H7 (cell line): ENCODE results near the gene SCG2. TPM values are rescaled to one million over a fixed set of nuclear protein-coding genes. Genes with fewer than 3 reads are reported as not detected.

Experiments used
- DNase-seq: peaks from one replicate; pipeline ENCODE4 v3.0.0; 2012
- H3K27me3 ChIP-seq: 2 replicates; pipeline ENCODE4 v1.6.0; 2011; ENCODE audit warnings: mild to moderate bottlenecking, low read length; ENCODE audit not compliant: control insufficient read depth, insufficient read depth
- H3K36me3 ChIP-seq: replicated peaks from 2 replicates; pipeline ENCODE4 v1.5.1; 2011; ENCODE audit warnings: low read length; ENCODE audit not compliant: control insufficient read depth, insufficient read depth
- H3K4me3 ChIP-seq: 2 replicates; pipeline ENCODE4 v1.5.1; 2011; ENCODE audit warnings: low read depth, mild to moderate bottlenecking, control low read depth, low read length, moderate library complexity; ENCODE audit not compliant: insufficient read depth
- total RNA-seq: library from RNA; depleted of rRNA; stranded (reverse); fragments of >200 nt; shearing (Covaris generic); gene quantifications from 2 replicates; pipeline ENCODE4 v1.2.3, GENCODE V29; 2014; rRNA removed

Gene SCG2, protein sequence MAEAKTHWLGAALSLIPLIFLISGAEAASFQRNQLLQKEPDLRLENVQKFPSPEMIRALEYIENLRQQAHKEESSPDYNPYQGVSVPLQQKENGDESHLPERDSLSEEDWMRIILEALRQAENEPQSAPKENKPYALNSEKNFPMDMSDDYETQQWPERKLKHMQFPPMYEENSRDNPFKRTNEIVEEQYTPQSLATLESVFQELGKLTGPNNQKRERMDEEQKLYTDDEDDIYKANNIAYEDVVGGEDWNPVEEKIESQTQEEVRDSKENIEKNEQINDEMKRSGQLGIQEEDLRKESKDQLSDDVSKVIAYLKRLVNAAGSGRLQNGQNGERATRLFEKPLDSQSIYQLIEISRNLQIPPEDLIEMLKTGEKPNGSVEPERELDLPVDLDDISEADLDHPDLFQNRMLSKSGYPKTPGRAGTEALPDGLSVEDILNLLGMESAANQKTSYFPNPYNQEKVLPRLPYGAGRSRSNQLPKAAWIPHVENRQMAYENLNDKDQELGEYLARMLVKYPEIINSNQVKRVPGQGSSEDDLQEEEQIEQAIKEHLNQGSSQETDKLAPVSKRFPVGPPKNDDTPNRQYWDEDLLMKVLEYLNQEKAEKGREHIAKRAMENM
- total RNA-seq, result 2.5 and 3.4 TPM in 2 replicates

DNA sequence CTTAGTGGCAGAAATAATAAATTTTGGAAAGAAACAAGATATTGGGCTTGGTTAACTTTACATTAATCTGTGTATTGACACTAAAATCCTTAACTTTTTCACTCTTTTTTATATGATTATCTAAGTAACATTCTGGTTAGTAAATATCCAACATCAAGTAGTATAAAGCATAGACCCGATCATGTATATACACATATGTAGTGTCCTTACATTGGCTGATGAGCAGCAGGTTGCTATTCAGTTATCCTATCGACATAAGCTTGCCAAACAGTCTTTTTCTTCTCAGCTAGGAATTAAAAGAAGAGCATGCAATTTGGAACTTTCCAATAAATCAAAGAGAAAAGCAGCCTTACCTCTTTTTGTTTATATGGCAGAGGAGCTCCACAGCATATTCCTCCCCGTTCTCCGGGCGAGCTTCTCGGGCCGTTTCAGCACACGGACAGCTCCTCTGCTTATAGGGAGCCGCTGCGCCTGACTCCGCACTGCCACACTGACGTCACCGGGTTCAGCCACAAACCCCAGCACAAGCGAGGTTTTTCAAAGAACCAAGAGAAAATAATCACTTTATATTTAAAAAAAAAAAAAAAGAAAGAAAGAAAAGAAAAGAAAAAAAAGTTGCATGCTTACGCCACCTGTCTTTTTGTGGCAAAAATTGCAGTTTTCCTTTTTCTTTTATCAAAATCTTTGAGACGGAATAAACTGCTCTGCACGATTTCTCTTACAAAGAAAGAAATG is at the start of gene SCG2:
Gene SCG2, minus strand, starts transcription at position 430 of the 735 bp plus-strand sequence. CDS start 3,079 bp downstream, outside the sequence.
- Histone ChIP-seq H3K4me3 (no peak within 1 kb of the TSS), H3K36me3 (no peaks in the 10 kb centered on the region), H3K27me3 (no peaks in the 10 kb centered on the region)
- peak; percentile 78 for DNase-seq

DNA sequence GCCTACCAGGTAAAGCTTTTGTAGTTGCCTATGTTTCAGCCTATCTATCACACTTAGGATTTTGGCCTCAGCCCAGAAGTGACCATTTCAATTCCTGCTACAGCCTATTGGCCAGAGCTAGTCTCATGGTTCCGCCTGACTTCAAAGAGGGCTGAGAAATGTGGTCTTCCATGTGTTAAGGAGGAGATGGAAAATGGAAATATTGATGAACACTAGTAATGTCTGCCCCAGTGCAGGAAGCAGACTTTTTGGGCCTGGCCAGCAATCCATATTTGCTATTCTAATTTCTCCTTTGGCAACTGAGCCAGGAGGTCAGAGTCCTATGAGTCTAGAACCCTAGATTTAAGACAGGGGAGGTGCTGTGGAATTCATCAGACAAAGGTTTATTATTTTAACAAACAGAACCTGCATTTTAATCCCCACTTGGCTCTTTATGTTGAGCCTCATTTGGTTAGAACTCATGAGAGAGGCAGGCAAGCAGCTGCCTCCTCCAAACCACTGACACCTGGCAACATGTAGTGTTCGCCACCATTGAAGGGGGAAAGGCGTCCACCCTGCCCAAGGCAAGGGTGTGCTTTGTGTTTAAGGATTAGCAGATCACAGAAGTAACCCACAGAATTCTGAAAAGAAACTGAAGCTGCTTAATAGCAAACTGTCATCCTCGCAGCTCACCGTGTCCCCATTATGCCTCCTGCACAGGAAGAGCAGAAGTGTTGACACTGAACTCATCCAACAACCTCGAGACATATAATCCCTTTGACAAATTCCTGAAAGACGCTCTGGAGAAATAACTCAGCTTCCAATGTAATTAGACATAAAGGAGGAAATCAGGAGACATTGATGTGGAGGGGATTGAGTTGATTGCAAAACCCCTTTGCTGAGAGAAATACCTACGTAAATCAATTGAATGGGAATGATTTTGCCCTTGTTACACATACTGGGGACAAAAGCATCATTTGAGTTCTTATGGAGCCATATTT is 47.7 kb upstream of the SCG2 start:
- Histone ChIP-seq H3K36me3 (no peaks in the 10 kb centered on the region), H3K4me3 (no peak overlapping the region), H3K27me3 (no peaks in the 10 kb centered on the region)
- DNase-seq, result no peak

DNA sequence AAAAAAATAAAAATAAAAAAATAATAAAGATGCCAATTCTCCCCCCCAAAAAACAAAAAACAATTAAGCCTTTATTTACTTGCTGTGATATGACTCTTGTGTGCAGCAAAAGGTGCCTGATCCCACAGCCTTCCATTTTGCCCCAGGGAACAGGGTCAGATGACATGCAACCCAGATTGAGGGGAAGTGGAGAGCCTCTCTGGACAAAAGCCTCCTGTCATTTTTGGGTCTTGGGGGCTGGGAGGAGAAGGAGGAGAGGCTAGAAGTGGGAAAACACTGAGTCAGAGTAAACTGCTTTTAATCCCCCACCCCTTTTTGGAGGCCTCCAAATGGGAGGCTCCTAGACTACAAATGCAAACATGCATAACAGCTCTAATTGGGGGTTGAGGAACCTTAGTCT is 46.6 kb upstream of the SCG2 start:
- no peak for DNase-seq
- no peak overlapping the region for H3K4me3 ChIP-seq
- no peaks in the 10 kb centered on the region for H3K27me3 ChIP-seq
- no peaks in the 10 kb centered on the region for H3K36me3 ChIP-seq

DNA sequence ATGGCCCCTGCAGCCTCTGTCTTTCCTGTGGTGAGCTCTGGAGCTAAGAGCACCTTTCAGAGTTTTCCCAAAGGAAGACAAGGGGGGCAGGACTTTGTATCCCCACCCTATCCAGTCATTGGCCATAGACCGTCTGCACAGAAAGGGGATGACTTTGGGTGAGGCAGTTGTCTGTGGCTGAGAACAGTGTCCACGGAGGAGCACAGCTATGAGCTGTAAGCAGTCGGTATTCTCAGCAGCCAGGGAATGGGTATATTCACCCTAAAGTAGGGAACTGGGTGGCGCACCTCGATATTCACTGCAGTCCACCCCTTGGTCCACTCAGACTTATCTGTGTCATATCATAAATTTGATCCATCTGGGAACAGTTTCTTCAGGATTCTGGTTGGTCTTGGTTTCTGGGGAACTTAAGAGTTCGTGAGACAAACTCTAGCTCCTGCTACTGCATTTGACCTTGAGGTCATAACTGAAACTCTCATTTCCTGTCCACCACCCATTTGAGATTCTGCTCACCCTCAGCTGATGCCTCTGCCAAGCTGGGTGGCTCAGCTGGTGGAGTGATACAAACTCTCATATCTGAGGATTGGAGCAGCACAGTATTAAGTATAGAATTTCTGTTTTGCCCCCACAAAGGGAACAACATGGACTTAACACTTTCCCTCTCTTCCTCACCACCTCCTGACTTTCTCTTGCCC is 45.2 kb upstream of the SCG2 start:
- Histone ChIP-seq H3K4me3 (no peak overlapping the region), H3K27me3 (no peaks in the 10 kb centered on the region), H3K36me3 (no peaks in the 10 kb centered on the region)
- no peak for DNase-seq

DNA sequence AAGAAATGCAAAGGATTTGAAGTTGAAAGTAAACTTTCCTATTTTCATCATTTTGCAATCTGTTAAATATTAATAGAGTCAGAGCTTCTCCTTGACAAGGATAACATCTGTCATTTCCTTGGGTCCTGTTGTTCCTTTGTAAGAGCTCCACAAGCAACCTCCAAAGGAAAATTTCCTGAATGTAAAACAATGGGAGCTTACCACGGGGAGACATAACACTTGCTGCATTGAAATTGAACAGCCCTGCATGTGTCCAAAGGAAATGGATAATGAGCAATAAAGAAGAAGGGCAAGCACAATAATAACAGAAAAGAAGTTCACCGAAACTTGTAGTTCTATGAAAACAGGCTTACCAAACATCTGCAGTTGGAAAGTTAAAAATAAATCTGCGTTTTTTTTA is 42.0 kb upstream of the SCG2 start:
- DNase-seq, result peak; percentile 13
- H3K27me3 ChIP-seq, result no peaks in the 10 kb centered on the region
- H3K4me3 ChIP-seq, result no peak overlapping the region
- H3K36me3 ChIP-seq, result no peaks in the 10 kb centered on the region

DNA sequence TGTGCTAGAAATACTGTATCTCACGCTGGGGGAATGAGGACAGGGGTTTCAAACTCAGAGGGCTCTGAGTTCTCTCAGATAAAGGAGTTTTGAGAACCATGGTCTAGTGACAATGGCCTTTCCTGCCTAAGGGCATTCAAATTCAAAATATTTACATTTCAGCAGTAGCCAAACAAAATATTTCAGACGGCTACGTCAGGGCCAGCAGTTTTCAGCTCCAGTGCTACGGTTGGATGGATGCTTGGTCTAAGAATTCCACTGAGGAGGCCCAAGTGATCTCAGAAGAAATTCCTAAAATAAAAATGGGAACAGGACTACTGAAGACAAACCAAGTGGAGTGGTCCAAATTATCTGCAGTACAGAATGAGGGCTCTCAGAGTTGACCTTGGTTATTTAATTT is 41.1 kb upstream of the SCG2 start:
- DNase-seq, result no peak
- Histone ChIP-seq H3K27me3 (no peaks in the 10 kb centered on the region), H3K4me3 (no peak overlapping the region), H3K36me3 (no peaks in the 10 kb centered on the region)

DNA sequence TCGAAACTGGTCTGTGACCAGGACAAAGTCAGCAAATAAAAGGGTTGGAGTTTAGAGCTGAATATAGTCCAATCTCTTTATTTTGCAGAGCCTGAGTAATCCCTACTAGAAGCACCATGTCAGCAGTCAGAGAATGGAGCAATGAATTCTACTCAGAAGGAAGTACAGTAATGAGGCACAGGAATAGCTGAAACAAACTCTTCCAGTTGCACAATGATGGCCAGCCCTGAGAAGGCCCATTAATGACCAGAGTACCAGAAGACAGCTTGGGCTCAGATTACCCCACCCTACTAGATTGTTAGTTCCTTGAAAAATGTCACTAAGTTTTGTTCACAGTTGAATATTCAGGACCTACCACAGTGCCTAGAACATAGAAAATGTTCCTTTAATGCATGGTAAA is 40.3 kb upstream of the SCG2 start:
- Histone ChIP-seq H3K27me3 (no peaks in the 10 kb centered on the region), H3K4me3 (no peak overlapping the region), H3K36me3 (no peaks in the 10 kb centered on the region)
- no peak for DNase-seq

DNA sequence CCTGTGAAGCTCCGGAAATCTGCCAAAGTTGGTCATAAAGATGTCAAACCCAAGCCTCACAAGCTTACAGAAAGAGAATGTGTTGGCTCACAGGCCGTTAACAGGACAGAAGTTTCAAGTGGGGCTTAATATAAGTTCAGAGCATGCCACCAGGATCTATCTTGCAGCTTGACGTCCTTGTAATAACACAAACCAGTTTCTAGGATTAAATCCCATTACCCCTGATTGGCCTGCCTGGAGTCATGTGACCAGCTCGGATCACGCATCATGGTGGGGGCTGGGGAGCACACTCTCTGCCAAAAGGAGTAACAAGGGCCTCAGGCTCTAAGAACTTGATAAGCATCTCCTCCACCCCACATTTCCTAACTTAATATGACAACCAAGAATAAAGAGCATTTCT is 38.9 kb upstream of the SCG2 start:
- no peak for DNase-seq
- H3K4me3 ChIP-seq, result no peak overlapping the region

DNA sequence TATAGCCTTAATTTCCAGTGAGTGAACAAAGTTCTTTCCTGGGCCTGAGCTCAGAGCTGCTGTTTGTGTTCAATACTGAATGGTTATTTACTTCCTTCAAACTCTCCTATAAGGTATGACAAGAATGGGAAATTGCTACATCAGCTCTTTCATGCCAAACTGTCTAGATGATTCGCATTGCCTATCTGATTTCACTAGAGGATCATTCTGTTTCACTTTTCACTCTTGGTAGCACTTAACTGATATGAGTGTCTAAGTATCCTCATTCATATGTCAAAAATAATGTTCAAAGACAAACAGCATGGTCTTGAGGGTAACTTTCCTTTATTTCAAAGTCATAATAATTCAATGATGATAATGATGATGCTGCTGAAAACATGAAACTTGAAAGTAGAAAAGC is 32.9 kb upstream of the SCG2 start:
- H3K4me3 ChIP-seq, result no peak overlapping the region
- DNase-seq, result no peak
- H3K27me3 ChIP-seq, result no peaks in the 10 kb centered on the region
- no peaks in the 10 kb centered on the region for H3K36me3 ChIP-seq

More for the DNA sequence above, 38.9 kb upstream of the SCG2 start:
- Histone ChIP-seq H3K36me3 (no peaks in the 10 kb centered on the region), H3K27me3 (no peaks in the 10 kb centered on the region)

DNA sequence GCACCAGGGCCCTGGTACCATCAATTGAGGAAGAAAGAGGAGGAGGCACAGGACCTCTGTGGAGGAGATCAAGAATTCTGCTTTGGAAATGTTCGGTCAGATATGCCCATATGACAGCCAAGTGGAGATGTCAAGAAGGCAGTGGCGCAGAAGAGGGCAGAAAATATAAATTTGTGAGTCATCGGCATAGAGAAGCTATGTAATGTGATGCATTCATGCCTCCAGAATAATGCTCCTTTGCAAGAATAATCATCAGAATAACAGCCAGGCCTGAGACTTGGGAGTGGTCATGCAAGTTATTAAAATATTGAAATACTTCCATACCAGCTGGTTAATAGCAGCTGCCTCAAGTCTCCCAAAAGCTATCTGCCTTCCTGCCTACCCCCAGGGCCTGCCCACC is 32.1 kb upstream of the SCG2 start:
- Histone ChIP-seq H3K4me3 (no peak overlapping the region), H3K36me3 (no peaks in the 10 kb centered on the region), H3K27me3 (no peaks in the 10 kb centered on the region)
- DNase-seq, result no peak

DNA sequence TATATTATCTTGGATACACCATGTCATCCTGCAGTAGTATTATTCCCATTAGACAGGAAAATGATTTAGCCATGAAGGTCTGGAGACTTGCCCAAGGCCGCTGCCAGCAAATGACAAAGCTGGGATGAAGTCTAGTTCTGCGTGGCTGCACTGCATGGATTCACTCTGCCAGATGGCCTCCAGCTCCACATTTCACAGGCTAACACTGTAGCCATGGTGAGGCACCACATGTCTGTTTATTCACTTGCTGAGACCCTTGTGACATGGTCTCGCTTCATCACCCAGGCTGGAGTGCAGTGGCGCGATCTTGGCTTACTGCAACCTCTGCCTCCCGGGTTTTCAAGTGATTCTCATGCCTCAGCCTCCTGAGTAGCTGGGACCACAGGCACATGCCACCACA is 31.5 kb upstream of the SCG2 start:
- no peak for DNase-seq
- no peak overlapping the region for H3K4me3 ChIP-seq
- H3K27me3 ChIP-seq, result no peaks in the 10 kb centered on the region
- H3K36me3 ChIP-seq, result no peaks in the 10 kb centered on the region

DNA sequence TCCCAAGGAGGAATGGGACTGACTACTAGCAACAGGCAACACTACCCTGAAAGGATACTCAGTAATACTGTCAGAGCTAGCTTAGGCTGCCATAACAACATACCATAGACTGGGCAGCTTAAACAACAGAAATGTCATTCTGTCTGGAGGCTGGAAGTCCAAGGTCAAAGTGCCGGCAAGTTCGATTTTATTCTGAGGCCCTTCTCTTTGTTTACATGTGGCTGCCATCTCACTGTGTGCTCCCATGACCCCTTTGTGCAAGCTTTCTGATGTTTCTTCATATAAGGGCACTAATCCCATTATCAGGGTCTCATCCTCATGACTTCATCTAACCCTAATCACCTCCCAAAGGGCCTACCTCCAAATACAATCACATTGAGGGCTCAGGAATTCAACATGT is 30.7 kb upstream of the SCG2 start:
- Histone ChIP-seq H3K4me3 (no peak overlapping the region), H3K36me3 (no peaks in the 10 kb centered on the region), H3K27me3 (no peaks in the 10 kb centered on the region)
- DNase-seq, result no peak

DNA sequence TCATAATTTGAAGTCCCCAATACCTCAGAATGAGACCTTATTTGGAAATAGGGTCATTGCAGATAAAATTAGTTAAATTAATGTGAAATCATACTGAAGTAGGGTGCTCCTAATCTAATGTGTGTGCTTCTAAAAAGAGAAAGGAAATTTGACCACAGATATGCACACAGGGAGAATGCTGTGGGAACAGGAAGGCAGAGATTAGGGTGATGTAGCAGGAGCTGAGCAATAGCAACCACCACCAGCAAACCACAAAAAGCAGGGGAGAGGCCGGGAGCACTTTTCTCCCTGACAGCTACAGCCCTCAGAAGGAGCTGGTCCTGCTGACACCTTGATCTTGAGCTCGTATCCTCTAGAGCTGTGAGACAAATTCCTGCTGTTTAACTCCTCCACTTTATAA is 24.6 kb upstream of the SCG2 start:
- peaks cover 17% of the 10 kb centered on the region for H3K27me3 ChIP-seq
- no peak for DNase-seq
- no peak overlapping the region for H3K4me3 ChIP-seq

More for the DNA sequence above, 24.6 kb upstream of the SCG2 start:
- H3K36me3 ChIP-seq, result no peaks in the 10 kb centered on the region
